ENCODE measurements around the gene CAVIN4. TPM values are rescaled to one million over a fixed set of nuclear protein-coding genes. Genes with fewer than 3 reads are reported as not detected.

Gene CAVIN4
- 1.5 TPM for polyA plus RNA-seq (2013, experiment 1 of 2; ENCODE audit: insufficient read length)
- polyA plus RNA-seq (2013, experiment 2 of 2; ENCODE audit: insufficient read length): 1.5 TPM

- no peak for DNase-seq
Measured at GRCh38 chr9:100577776-100578448, at the start of gene CAVIN4. CAVIN4 (plus strand) TSS chr9:100578079; CDS start chr9:100578144, 65 bp downstream.

- DNase-seq: no peak
Measured at GRCh38 chr9:100534401-100534800, 43.5 kb upstream of the CAVIN4 start.

- DNase-seq: no peak
Measured at GRCh38 chr9:100540327-100540726, 37.6 kb upstream of the CAVIN4 start.

- DNase-seq: no peak
Measured at GRCh38 chr9:100549048-100549447, 28.8 kb upstream of the CAVIN4 start.

GRCh38 chr9:100554935-100555401 is 22.9 kb upstream of the CAVIN4 start:
- DNase-seq: no peak

GRCh38 chr9:100555471-100555870 is 22.4 kb upstream of the CAVIN4 start:
- no peak for DNase-seq

- no peak for DNase-seq
Measured at GRCh38 chr9:100557053-100557452, 20.8 kb upstream of the CAVIN4 start.

- DNase-seq: no peak
Measured at GRCh38 chr9:100561256-100561655, 16.6 kb upstream of the CAVIN4 start.

GRCh38 chr9:100567856-100568255 is 10.0 kb upstream of the CAVIN4 start:
- no peak for DNase-seq

- DNase-seq: no peak
Measured at GRCh38 chr9:100573655-100574260, 4.1 kb upstream of the CAVIN4 start.

GRCh38 chr9:100575006-100575405 is 2.9 kb upstream of the CAVIN4 start:
- no peak for DNase-seq

GRCh38 chr9:100575765-100576386 is 2.0 kb upstream of the CAVIN4 start:
- peak; percentile 83 for DNase-seq

- DNase-seq: no peak
Measured at GRCh38 chr9:100578610-100579009, 731 bp downstream of the CAVIN4 start.

GRCh38 chr9:100579665-100580064 is 1.8 kb downstream of the CAVIN4 start:
- no peak for DNase-seq

GRCh38 chr9:100580257-100580656 is 2.4 kb downstream of the CAVIN4 start:
- DNase-seq: no peak

- DNase-seq: no peak
Measured at GRCh38 chr9:100581081-100581480, 3.2 kb downstream of the CAVIN4 start.

GRCh38 chr9:100581661-100582060 is 3.8 kb downstream of the CAVIN4 start:
- DNase-seq: no peak

GRCh38 chr9:100583014-100583802 is 5.3 kb downstream of the CAVIN4 start:
- no peak for DNase-seq

- no peak for DNase-seq
Measured at GRCh38 chr9:100584951-100585350, 7.1 kb downstream of the CAVIN4 start.

- DNase-seq: no peak
Measured at GRCh38 chr9:100586093-100586492, 8.2 kb downstream of the CAVIN4 start.

- DNase-seq: peak; percentile 33
Measured at GRCh38 chr9:100587375-100587774, 9.5 kb downstream of the CAVIN4 start.

GRCh38 chr9:100589582-100589981 is 11.7 kb downstream of the CAVIN4 start:
- DNase-seq: peak; percentile 63

- peak; percentile 66 for DNase-seq
Measured at GRCh38 chr9:100590481-100590880, 12.6 kb downstream of the CAVIN4 start.

Data from fibroblast of skin of abdomen (primary cell).